A549 treated with Mapracorat at 1 μM for 4 hours (cell line): ENCODE data around the gene MBTD1. TPM values are rescaled to one million over a fixed set of nuclear protein-coding genes. Genes with fewer than 3 reads are reported as not detected.

ENCODE experiments used
- total RNA-seq: library from RNA; stranded (reverse); fragments of 200-300 nt; extraction: Qiagen RNA extraction; gene quantifications from 5 replicates; pipeline ENCODE4 v1.2.3, GENCODE V29; 2022

Gene MBTD1
- total RNA-seq, result 4.3 to 5.8 TPM (median 5.7 TPM) in 5 replicates

GRCh38 chr17:51259564-51260236, at the start of gene MBTD1:
Gene MBTD1, minus strand, starts transcription at chr17:51260049. Its CDS starts 34,888 bp downstream, at chr17:51225161.

GRCh38 chr17:51260237-51261023, 581 bp upstream of the MBTD1 start, which contains the start of gene UTP18:
Gene UTP18, plus strand, starts transcription at chr17:51260546. Its CDS starts 39 bp downstream, at chr17:51260585.

GRCh38 chr17:51166198-51166986, 93.5 kb downstream of the MBTD1 start, which contains the start of gene NME2:
Gene NME2, plus strand, starts transcription at chr17:51166411. Its CDS starts 420 bp downstream, at chr17:51166831.

GRCh38 chr17:51153210-51154072, 106.4 kb downstream of the MBTD1 start, which contains the start of gene NME1:
Gene NME1, plus strand, starts transcription at chr17:51153559. Its CDS starts 2,096 bp downstream, at chr17:51155655.

Other genes with a start within 250 kb of the MBTD1 start
- 78.7 to 91.6 TPM (median 81.9 TPM) in 5 replicates for gene SPAG9, start 139.2 kb downstream of the MBTD1 start, total RNA-seq
- gene NME1, start 106.5 kb downstream of the MBTD1 start, total RNA-seq, result 600 to 775 TPM (median 719 TPM) in 5 replicates
- 1,708 to 1,916 TPM (median 1,843 TPM) in 5 replicates for gene NME2, start 93.6 kb downstream of the MBTD1 start, total RNA-seq
- 69.7 to 77.5 TPM (median 74.1 TPM) in 5 replicates for gene UTP18, start 497 bp upstream of the MBTD1 start, total RNA-seq